HUES6 (cell line): ENCODE measurements around the gene EFHC1.
"Not testable (repeated sequence)": the region's sequence is repeated elsewhere in the genome, so short reads cannot be mapped to it uniquely, and the experiment has no call there.

ENCODE experiments used
- H3K27ac ChIP-seq: 2 replicates; pipeline ENCODE4 v1.7.0; 2013; ENCODE audit warnings: low read depth, mild to moderate bottlenecking, low read length, inconsistent platforms
- H3K27me3 ChIP-seq: 2 replicates; pipeline ENCODE4 v1.6.1; 2013; ENCODE audit warnings: low read length; ENCODE audit not compliant: control insufficient read depth, insufficient read depth
- H3K36me3 ChIP-seq: 2 replicates; pipeline ENCODE4 v1.6.1; 2013; ENCODE audit warnings: low read length; ENCODE audit not compliant: control insufficient read depth, insufficient read depth
- H3K4me1 ChIP-seq: 2 replicates; pipeline ENCODE4 v1.6.1; 2013; ENCODE audit warnings: low read length; ENCODE audit not compliant: control insufficient read depth, insufficient read depth
- H3K4me3 ChIP-seq: 2 replicates; pipeline ENCODE4 v1.5.1; 2013; ENCODE audit warnings: low read depth, low read length
- H3K9ac ChIP-seq: one replicate; pipeline ENCODE4 v1.6.1; 2013; ENCODE audit warnings: mild to moderate bottlenecking, low read length
- H3K9me3 ChIP-seq: 2 replicates; pipeline ENCODE4 v1.6.1; 2013; ENCODE audit warnings: low read depth, low read length; ENCODE audit not compliant: control insufficient read depth, insufficient read depth

The EFHC1 gene

GRCh38 chr6:52454556-52454955 is 34.4 kb downstream of the EFHC1 start:
- H3K9ac ChIP-seq = no peak overlapping the region
- H3K4me1 ChIP-seq = peaks cover 6% of the 10 kb centered on the region; the same call in 1 of the 2 replicates
- no peaks in the 10 kb centered on the region for H3K36me3 ChIP-seq
- no peak overlapping the region for H3K27ac ChIP-seq
- no peak overlapping the region for H3K4me3 ChIP-seq
- no peaks in the 10 kb centered on the region for H3K27me3 ChIP-seq
- H3K9me3 ChIP-seq = 0 out of 2 replicates have a peak, but pooled peaks cover 6% of the 10 kb centered on the region

- Histone ChIP-seq H3K9ac (no peak overlapping the region), H3K4me1 (peaks cover 6% of the 10 kb centered on the region; the same call in 1 of the 2 replicates), H3K27ac (no peak overlapping the region), H3K4me3 (no peak overlapping the region), H3K36me3 (no peaks in the 10 kb centered on the region), H3K9me3 (peaks cover 4% of the 10 kb centered on the region; the same call in 1 of the 2 replicates), H3K27me3 (no peaks in the 10 kb centered on the region)
These were observed 37.0 kb downstream of the EFHC1 start for GRCh38 chr6:52457096-52457495.

DNA sequence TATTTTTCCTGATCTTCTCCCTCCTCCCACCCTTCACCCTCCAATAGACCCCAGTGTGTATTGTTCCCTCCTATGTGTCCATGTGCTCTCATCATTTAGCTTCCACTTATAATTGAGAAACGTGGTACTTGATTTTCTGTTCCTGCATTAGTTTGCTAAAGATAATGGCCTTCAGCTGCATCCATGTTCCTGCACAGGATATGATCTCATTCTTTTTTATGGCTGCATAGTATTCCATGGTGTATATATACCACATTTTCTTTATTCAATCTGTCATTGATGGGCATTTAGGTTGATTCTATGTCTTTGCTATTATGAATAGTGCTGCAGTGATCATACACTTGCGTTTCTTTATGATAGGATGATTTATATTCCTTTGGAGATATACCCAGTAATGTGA is 41.1 kb downstream of the EFHC1 start:
- not testable (repeated sequence) for H3K4me1 ChIP-seq, H3K9ac ChIP-seq, H3K27me3 ChIP-seq, H3K36me3 ChIP-seq, H3K27ac ChIP-seq, H3K4me3 ChIP-seq, H3K9me3 ChIP-seq

GRCh38 chr6:52474173-52474572 is 54.0 kb downstream of the EFHC1 start:
- Histone ChIP-seq H3K9ac (no peak overlapping the region), H3K4me1 (no peaks in the 10 kb centered on the region), H3K36me3 (no peaks in the 10 kb centered on the region), H3K4me3 (no peak overlapping the region), H3K9me3 (no peaks in the 10 kb centered on the region), H3K27me3 (no peaks in the 10 kb centered on the region), H3K27ac (no peak overlapping the region)

GRCh38 chr6:52475307-52475706 is 55.2 kb downstream of the EFHC1 start:
- Histone ChIP-seq H3K4me1 (no peaks in the 10 kb centered on the region), H3K27me3 (no peaks in the 10 kb centered on the region), H3K27ac (no peak overlapping the region), H3K4me3 (no peak overlapping the region), H3K9ac (no peak overlapping the region), H3K9me3 (no peaks in the 10 kb centered on the region), H3K36me3 (no peaks in the 10 kb centered on the region; the same call in 1 of the 2 replicates)

DNA sequence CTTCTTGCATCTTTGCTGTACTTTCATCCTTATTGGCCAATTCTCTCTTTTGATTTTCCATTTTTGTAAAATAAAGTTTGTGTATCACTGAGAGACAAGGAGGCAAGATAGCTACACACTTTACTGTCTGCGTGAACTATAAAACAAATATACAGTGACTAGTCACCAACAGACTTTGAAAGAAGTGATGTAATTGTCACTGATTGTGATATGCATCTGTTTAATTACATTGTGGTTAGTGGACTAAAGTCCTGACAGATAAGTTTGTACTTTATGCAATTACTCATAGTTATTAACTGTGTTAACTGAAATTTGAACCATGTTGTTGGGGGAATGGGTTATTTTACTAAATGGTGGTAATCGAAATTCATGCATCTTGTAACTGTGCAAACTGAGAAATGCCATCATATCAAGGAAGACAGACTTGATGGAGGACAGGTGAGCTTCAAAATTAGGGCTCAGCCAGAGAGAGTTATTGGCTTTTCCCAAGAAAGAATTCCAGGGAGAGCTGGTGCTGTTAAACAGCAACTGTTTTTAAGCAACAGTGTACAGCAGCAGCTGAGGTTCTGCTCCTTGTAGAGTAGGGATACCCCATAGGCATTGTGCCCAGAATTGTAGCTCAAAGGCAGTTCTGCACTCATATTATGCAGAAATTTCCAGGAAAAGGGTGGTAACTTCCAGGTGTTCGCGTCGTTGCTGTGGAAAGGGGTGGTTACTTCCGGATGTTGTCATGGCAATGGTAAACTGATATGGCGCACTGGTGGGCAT is 62.9 kb downstream of the EFHC1 start:
- Histone ChIP-seq H3K27me3 (no peaks in the 10 kb centered on the region), H3K36me3 (no peaks in the 10 kb centered on the region; the same call in 1 of the 2 replicates), H3K4me1 (no peaks in the 10 kb centered on the region), H3K9me3 (no peaks in the 10 kb centered on the region), H3K27ac (no peak overlapping the region), H3K9ac (no peak overlapping the region), H3K4me3 (no peak overlapping the region)

- Histone ChIP-seq H3K4me3 (no peak overlapping the region), H3K36me3 (no peaks in the 10 kb centered on the region; the same call in 1 of the 2 replicates)
These were observed 63.5 kb downstream of the EFHC1 start for GRCh38 chr6:52483671-52484003.

GRCh38 chr6:52489881-52490280 is 69.7 kb downstream of the EFHC1 start:
- peaks cover 3% of the 10 kb centered on the region; the same call in 1 of the 2 replicates for H3K9me3 ChIP-seq
- H3K27me3 ChIP-seq = no peaks in the 10 kb centered on the region
- no peak overlapping the region for H3K4me3 ChIP-seq
- no peak overlapping the region for H3K9ac ChIP-seq
- H3K4me1 ChIP-seq = no peaks in the 10 kb centered on the region
- H3K36me3 ChIP-seq = no peaks in the 10 kb centered on the region
- H3K27ac ChIP-seq = no peak overlapping the region

More at GRCh38 chr6:52483671-52484003, 63.5 kb downstream of the EFHC1 start:
- Histone ChIP-seq H3K27ac (no peak overlapping the region), H3K4me1 (no peaks in the 10 kb centered on the region), H3K27me3 (no peaks in the 10 kb centered on the region), H3K9me3 (no peaks in the 10 kb centered on the region), H3K9ac (no peak overlapping the region)

- H3K27me3 ChIP-seq = no peaks in the 10 kb centered on the region
- H3K36me3 ChIP-seq = no peaks in the 10 kb centered on the region
- H3K9me3 ChIP-seq = peaks cover 3% of the 10 kb centered on the region; the same call in 1 of the 2 replicates
- H3K9ac ChIP-seq = no peak overlapping the region
- no peak overlapping the region for H3K4me3 ChIP-seq
- H3K4me1 ChIP-seq = no peaks in the 10 kb centered on the region
- H3K27ac ChIP-seq = no peak overlapping the region
These were observed 71.3 kb downstream of the EFHC1 start for GRCh38 chr6:52491203-52492069.

DNA sequence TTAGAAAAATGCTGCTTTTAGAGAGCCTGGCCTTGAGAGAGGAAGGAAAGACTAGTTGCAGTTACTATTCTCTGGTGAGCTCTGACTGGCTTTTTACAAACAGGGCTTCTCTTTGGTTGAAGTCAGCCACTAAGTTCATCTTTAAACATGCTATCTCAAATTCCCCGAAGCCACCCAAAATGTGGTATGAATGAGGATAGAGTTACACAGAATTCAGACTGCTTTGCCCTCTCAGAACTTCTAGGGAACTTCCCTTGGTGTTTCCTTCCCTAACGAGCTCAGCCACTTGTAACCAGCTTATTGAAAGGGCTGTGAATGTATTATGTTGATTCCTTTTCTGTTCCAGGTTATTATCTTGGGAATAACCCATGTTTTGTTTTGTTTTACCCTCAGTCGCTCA is 73.5 kb downstream of the EFHC1 start:
- Histone ChIP-seq H3K9ac (no peak overlapping the region), H3K9me3 (peaks cover 3% of the 10 kb centered on the region; the same call in 1 of the 2 replicates), H3K36me3 (no peaks in the 10 kb centered on the region), H3K27me3 (no peaks in the 10 kb centered on the region), H3K27ac (no peak overlapping the region), H3K4me3 (no peak overlapping the region), H3K4me1 (peaks cover 9% of the 10 kb centered on the region; the same call in 1 of the 2 replicates)
